ENCODE data around the gene ABAT. TPM values are rescaled to one million over a fixed set of nuclear protein-coding genes. Genes with fewer than 3 reads are reported as not detected.

The ABAT gene
- total and polyA plus RNA-seq, 2 of the 8 experiments (the other 6 are each of a cell fraction or from before 2014, with no cell fraction given) = 6.4 to 8.4 TPM

- TF ChIP-seq KDM1A (IDR thresholded peaks at IDR 0.05; ENCODE audit: borderline replicate concordance, low read length) (no peak), BCL11A (IDR thresholded peaks at IDR 0.05; ENCODE audit: low read depth in 2 of 2, low read length in 2 of 2) (no peak), EGR1 (IDR thresholded peaks at IDR 0.05; ENCODE audit: borderline replicate concordance, low read depth, low read length) (no peak), GTF2F1 (IDR thresholded peaks at IDR 0.05; ENCODE audit: borderline replicate concordance, low read depth, low read length) (no peak), TAF7 (optimal IDR thresholded peaks at IDR 0.05; ENCODE audit: borderline replicate concordance, low read depth, low read length) (no peak), POU5F1 (IDR thresholded peaks at IDR 0.05; ENCODE audit: low read depth, low read length) (no peak), SAP30 (IDR thresholded peaks at IDR 0.05; ENCODE audit: insufficient read depth, insufficient replicate concordance, low read length) (no peak), SP1 (IDR thresholded peaks at IDR 0.05; ENCODE audit: low read depth, low read length) (no peak), KDM4A (IDR thresholded peaks at IDR 0.05; ENCODE audit: low read depth, low read length, severe bottlenecking) (no peak), TBP (IDR thresholded peaks at IDR 0.05; ENCODE audit: low read depth, low read length) (no peak), RAD21 (IDR thresholded peaks at IDR 0.05 in 1 of 2, conservative IDR thresholded peaks at IDR 0.05 in 1 of 2; ENCODE audit: low read depth in 2 of 2, low read length in 2 of 2) (peak in 1 of 2 experiments; percentile 36; a peak in 2 of 4 replicates), YY1 (IDR thresholded peaks at IDR 0.05; ENCODE audit: low read depth, low read length) (no peak), TCF12 (IDR thresholded peaks at IDR 0.05; ENCODE audit: low read depth, low read length) (no peak), CREB1 (IDR thresholded peaks at IDR 0.05) (no peak), ZNF274 (IDR thresholded peaks at IDR 0.05; ENCODE audit: borderline replicate concordance, extremely low read depth, low read length) (no peak), ASH2L (IDR thresholded peaks at IDR 0.05; ENCODE audit: low read length) (peak; percentile 63), RNF2 (IDR thresholded peaks at IDR 0.05; ENCODE audit: borderline replicate concordance, low read depth, low read length, missing control alignments, poor library complexity, severe bottlenecking) (no peak), ATF3 (IDR thresholded peaks at IDR 0.05; ENCODE audit: insufficient read depth, low read depth, low read length) (no peak), HDAC2 (IDR thresholded peaks at IDR 0.05; ENCODE audit: borderline replicate concordance in 1 of 2, low read depth in 2 of 2, low read length in 2 of 2) (0 out of 4 replicates have a peak, but pooled peaks of 1 of the 2 experiments have one; percentile 11), CTCF (IDR thresholded peaks at IDR 0.05; ENCODE audit: control extremely low read depth in 1 of 3, insufficient read depth in 1 of 3, low read depth in 1 of 3, low read length in 3 of 3) (peak in 1 of 3 experiments; percentile 3; a peak in 1 of 4 replicates)
Measured at GRCh38 chr16:8712589-8713361, 38.4 kb downstream of the ABAT start (continued).
